HepG2 (cell line): ENCODE results near the gene KISS1. TPM values are rescaled to one million over a fixed set of nuclear protein-coding genes. Genes with fewer than 3 reads are reported as not detected.
A peak's percentile ranks its signal among the peaks of the same experiment; 100 is the strongest.

Experiments used
- MTA1 ChIP-seq: sonication (generic); formaldehyde crosslinking; IDR thresholded peaks from 2 replicates; pipeline ENCODE4 v1.4.0; 2020; ENCODE audit warnings: missing genetic modification reagents, mild to moderate bottlenecking, borderline replicate concordance
- NFE2L2 ChIP-seq: fragments of 150-350 bp; IDR thresholded peaks from 2 replicates; pipeline ENCODE4 v1.6.1; 2014; ENCODE audit warnings: low read length
- RBAK ChIP-seq: sonication (generic); formaldehyde crosslinking; IDR thresholded peaks from 2 replicates; pipeline ENCODE4 v1.5.1; 2020; ENCODE audit warnings: mild to moderate bottlenecking, missing genetic modification reagents
- SAP130 ChIP-seq: IDR thresholded peaks from 2 replicates; pipeline ENCODE4 v1.6.1; 2016; ENCODE audit warnings: low read depth
- SNRNP70 ChIP-seq: fragments of 200-400 bp; formaldehyde crosslinking; IDR thresholded peaks from 2 replicates; pipeline ENCODE4 v1.6.1; 2017; ENCODE audit warnings: mild to moderate bottlenecking, low read depth, low read length, moderate library complexity
- SP1 ChIP-seq, 2 experiments: fragments of 450-650 bp in 1 of 2; sonication (generic) in 1 of 2; formaldehyde crosslinking in 1 of 2; IDR thresholded peaks; 2 replicates each; pipeline versions ENCODE4 v1.4.0 to v1.6.1; 2016 to 2020; ENCODE audit warnings: missing genetic modification reagents in 1 of 2
- STAT5B ChIP-seq: sonication (generic); formaldehyde crosslinking; IDR thresholded peaks from 2 replicates; pipeline ENCODE4 v1.4.0; 2020; ENCODE audit warnings: missing genetic modification reagents
- TAF1 ChIP-seq: sonication (generic); formaldehyde crosslinking; IDR thresholded peaks from 2 replicates; pipeline ENCODE4 v1.4.0; 2020; ENCODE audit warnings: missing genetic modification reagents
- TBP ChIP-seq: sonication (generic); formaldehyde crosslinking; IDR thresholded peaks from 2 replicates; pipeline ENCODE4 v1.5.0; 2020; ENCODE audit warnings: missing genetic modification reagents
- YEATS4 ChIP-seq: sonication (generic); formaldehyde crosslinking; IDR thresholded peaks from 2 replicates; pipeline ENCODE4 v1.4.0; 2020; ENCODE audit warnings: missing genetic modification reagents, borderline replicate concordance
- ZFP41 ChIP-seq: sonication (generic); formaldehyde crosslinking; IDR thresholded peaks from 2 replicates; pipeline ENCODE4 v1.4.0; 2020; ENCODE audit warnings: mild to moderate bottlenecking, missing genetic modification reagents, borderline replicate concordance
- ZMYM2 ChIP-seq: sonication (generic); formaldehyde crosslinking; IDR thresholded peaks from 2 replicates; pipeline ENCODE4 v1.8.0; 2022; ENCODE audit warnings: mild to moderate bottlenecking, missing genetic modification reagents
- ZNF136 ChIP-seq: sonication (generic); formaldehyde crosslinking; IDR thresholded peaks from 2 replicates; pipeline ENCODE4 v1.8.1; 2022; ENCODE audit warnings: low read depth, mild to moderate bottlenecking, moderate library complexity, missing genetic modification reagents
- ZNF3 ChIP-seq: IDR thresholded peaks from 2 replicates; pipeline ENCODE4 v1.7.0; 2017; ENCODE audit warnings: inconsistent platforms
- polyA plus RNA-seq, 8 experiments: library from polyadenylated mRNA; depleted of rRNA in 3 of 8; stranded (reverse) in 7 of 8; unstranded in 1 of 8; fragments of >200 nt; fragmentation: Illumina TruSeq in 4 of 8; extraction: Trizol in 4 of 8; gene quantifications; 2 replicates each; pipeline versions ENCODE4 v1.2.1 to v1.2.3, GENCODE V29; 2011 to 2016; ENCODE audit warnings: low read depth in 4 of 8, missing spikeins in 1 of 8, mixed read lengths in 1 of 8; ENCODE audit not compliant: insufficient read depth in 1 of 8
- total RNA-seq, 5 experiments: library from RNA; depleted of rRNA; stranded (reverse); fragments of >200 nt; fragmentation: Illumina TruSeq; extraction: Trizol; gene quantifications; 2 replicates each; pipeline ENCODE4 v1.2.3, GENCODE V29; 2016; ENCODE audit warnings: low read depth in 1 of 5
- TF ChIP-seq, protein P1 (sequence below): sonication (generic); formaldehyde crosslinking; IDR thresholded peaks from 2 replicates; pipeline ENCODE4 v1.4.0; 2020; ENCODE audit warnings: missing genetic modification reagents
- TF ChIP-seq, protein P2 (sequence below): sonication (generic); formaldehyde crosslinking; IDR thresholded peaks from 2 replicates; pipeline ENCODE4 v1.8.1; 2023; ENCODE audit warnings: mild to moderate bottlenecking, moderate library complexity, missing genetic modification reagents
- TF ChIP-seq, protein P3 (sequence below): sonication (generic); formaldehyde crosslinking; IDR thresholded peaks from 2 replicates; pipeline ENCODE4 v1.8.0; 2022; ENCODE audit warnings: missing genetic modification reagents, mild to moderate bottlenecking, moderate library complexity, borderline replicate concordance
- TF ChIP-seq, protein P4 (sequence below): IDR thresholded peaks from 2 replicates; pipeline ENCODE4 v1.6.1; 2016; ENCODE audit warnings: low read depth, missing genetic modification reagents, missing compliant biosample characterization
- TF ChIP-seq, protein P5 (sequence below): sonication (generic); formaldehyde crosslinking; IDR thresholded peaks from 2 replicates; pipeline ENCODE4 v1.4.0; 2020; ENCODE audit warnings: mild to moderate bottlenecking, missing genetic modification reagents

Gene KISS1
- total and polyA plus RNA-seq, 2 of the 13 experiments (the other 11 are each of a cell fraction or from before 2014, with no cell fraction given) = 0.24 to 0.80 TPM

DNA sequence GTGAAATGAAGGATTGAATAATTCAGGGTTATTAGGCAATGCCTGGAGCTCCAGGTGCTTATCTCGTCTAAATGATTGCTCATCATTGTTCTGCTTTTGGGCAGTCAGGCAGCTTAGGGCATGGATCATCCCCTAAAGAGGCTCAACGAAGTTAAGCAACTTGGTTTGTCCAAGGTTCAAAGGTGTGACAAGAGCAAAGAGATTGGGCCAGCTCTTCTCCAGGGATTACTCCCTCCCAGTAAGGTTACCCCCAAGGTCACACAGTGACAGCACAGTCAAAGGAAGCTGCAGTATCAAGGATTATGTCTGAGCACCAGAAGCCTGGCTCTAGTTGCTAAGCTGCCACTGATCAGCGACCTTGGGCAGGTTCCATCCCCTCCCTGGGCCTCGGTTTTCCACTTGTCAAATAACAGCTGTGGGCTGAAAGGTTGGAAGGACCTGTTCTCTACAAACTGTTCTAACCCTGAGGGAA is 51.2 kb downstream of the KISS1 start (continued):
- TF ChIP-seq SP1 (IDR thresholded peaks at IDR 0.05) (no peak), SP1 (CRISPR knock-in tag; IDR thresholded peaks at IDR 0.05) (no peak), RBAK (CRISPR knock-in tag) (no peak), YEATS4 (no peak), MTA1 (peak; percentile 89), STAT5B (CRISPR knock-in tag) (no peak), SNRNP70 (no peak), ZNF136 (0 out of 2 replicates have a peak, but pooled peaks have one; percentile 35), ZNF3 (CRISPR knock-in tag) (no peak), SAP130 (CRISPR knock-in tag) (peak; percentile 86), ZFP41 (CRISPR knock-in tag) (no peak), TAF1 (no peak), NFE2L2 (no peak), ZMYM2 (CRISPR knock-in tag) (no peak), TBP (CRISPR knock-in tag) (no peak)
- TF ChIP-seq, protein P1, sequence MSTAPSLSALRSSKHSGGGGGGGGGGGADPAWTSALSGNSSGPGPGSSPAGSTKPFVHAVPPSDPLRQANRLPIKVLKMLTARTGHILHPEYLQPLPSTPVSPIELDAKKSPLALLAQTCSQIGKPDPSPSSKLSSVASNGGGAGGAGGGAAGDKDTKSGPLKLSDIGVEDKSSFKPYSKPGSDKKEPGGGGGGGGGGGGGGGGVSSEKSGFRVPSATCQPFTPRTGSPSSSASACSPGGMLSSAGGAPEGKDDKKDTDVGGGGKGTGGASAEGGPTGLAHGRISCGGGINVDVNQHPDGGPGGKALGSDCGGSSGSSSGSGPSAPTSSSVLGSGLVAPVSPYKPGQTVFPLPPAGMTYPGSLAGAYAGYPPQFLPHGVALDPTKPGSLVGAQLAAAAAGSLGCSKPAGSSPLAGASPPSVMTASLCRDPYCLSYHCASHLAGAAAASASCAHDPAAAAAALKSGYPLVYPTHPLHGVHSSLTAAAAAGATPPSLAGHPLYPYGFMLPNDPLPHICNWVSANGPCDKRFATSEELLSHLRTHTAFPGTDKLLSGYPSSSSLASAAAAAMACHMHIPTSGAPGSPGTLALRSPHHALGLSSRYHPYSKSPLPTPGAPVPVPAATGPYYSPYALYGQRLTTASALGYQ (CRISPR knock-in tag) = no peak
- TF ChIP-seq, protein P2, sequence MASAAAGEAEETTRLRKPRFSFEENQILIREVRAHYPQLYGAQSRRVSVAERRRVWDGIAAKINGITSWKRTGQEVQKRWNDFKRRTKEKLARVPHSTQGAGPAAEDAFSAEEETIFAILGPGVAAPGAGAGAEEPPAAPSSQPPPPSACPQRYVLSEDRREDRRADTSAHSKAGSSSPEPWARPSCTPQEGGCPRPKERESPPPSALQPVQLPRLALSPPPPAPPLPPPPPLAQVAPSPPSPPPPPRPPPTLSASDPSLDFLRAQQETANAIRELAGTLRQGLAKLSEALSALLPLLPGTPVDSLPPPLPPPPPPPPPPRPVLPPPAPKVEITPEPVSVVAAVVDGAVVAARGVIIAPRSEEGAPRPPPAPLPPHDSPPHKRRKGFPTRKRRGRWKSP (CRISPR knock-in tag) = 0 out of 2 replicates have a peak, but pooled peaks have one; percentile 53
- TF ChIP-seq, protein P3, sequence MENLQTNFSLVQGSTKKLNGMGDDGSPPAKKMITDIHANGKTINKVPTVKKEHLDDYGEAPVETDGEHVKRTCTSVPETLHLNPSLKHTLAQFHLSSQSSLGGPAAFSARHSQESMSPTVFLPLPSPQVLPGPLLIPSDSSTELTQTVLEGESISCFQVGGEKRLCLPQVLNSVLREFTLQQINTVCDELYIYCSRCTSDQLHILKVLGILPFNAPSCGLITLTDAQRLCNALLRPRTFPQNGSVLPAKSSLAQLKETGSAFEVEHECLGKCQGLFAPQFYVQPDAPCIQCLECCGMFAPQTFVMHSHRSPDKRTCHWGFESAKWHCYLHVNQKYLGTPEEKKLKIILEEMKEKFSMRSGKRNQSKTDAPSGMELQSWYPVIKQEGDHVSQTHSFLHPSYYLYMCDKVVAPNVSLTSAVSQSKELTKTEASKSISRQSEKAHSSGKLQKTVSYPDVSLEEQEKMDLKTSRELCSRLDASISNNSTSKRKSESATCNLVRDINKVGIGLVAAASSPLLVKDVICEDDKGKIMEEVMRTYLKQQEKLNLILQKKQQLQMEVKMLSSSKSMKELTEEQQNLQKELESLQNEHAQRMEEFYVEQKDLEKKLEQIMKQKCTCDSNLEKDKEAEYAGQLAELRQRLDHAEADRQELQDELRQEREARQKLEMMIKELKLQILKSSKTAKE = no peak
- TF ChIP-seq, protein P4, sequence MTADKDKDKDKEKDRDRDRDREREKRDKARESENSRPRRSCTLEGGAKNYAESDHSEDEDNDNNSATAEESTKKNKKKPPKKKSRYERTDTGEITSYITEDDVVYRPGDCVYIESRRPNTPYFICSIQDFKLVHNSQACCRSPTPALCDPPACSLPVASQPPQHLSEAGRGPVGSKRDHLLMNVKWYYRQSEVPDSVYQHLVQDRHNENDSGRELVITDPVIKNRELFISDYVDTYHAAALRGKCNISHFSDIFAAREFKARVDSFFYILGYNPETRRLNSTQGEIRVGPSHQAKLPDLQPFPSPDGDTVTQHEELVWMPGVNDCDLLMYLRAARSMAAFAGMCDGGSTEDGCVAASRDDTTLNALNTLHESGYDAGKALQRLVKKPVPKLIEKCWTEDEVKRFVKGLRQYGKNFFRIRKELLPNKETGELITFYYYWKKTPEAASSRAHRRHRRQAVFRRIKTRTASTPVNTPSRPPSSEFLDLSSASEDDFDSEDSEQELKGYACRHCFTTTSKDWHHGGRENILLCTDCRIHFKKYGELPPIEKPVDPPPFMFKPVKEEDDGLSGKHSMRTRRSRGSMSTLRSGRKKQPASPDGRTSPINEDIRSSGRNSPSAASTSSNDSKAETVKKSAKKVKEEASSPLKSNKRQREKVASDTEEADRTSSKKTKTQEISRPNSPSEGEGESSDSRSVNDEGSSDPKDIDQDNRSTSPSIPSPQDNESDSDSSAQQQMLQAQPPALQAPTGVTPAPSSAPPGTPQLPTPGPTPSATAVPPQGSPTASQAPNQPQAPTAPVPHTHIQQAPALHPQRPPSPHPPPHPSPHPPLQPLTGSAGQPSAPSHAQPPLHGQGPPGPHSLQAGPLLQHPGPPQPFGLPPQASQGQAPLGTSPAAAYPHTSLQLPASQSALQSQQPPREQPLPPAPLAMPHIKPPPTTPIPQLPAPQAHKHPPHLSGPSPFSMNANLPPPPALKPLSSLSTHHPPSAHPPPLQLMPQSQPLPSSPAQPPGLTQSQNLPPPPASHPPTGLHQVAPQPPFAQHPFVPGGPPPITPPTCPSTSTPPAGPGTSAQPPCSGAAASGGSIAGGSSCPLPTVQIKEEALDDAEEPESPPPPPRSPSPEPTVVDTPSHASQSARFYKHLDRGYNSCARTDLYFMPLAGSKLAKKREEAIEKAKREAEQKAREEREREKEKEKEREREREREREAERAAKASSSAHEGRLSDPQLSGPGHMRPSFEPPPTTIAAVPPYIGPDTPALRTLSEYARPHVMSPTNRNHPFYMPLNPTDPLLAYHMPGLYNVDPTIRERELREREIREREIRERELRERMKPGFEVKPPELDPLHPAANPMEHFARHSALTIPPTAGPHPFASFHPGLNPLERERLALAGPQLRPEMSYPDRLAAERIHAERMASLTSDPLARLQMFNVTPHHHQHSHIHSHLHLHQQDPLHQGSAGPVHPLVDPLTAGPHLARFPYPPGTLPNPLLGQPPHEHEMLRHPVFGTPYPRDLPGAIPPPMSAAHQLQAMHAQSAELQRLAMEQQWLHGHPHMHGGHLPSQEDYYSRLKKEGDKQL = peak; percentile 79
- TF ChIP-seq, protein P5, sequence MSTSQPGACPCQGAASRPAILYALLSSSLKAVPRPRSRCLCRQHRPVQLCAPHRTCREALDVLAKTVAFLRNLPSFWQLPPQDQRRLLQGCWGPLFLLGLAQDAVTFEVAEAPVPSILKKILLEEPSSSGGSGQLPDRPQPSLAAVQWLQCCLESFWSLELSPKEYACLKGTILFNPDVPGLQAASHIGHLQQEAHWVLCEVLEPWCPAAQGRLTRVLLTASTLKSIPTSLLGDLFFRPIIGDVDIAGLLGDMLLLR (CRISPR knock-in tag) = no peak
